Esophagus mucosa (tissue), 1 donor: ENCODE results near the gene FAF2. TPM values are rescaled to one million over a fixed set of nuclear protein-coding genes. Genes with fewer than 3 reads are reported as not detected.
"Not testable (repeated sequence)": the region's sequence is repeated elsewhere in the genome, so short reads cannot be mapped to it uniquely, and the experiment has no call there.

ENCODE experiments used
- ATAC-seq: fragments of 200-7000 bp; cut with Tn5 transposase; one replicate; pipeline ENCODE4 v1.9.1; 2020
- total RNA-seq: library from RNA; stranded (reverse); gene quantifications from one replicate; pipeline ENCODE4 v1.2.4, GENCODE V29; 2023
- donor health status: DM: yes; HTN: yes; CAD: no.

Gene FAF2
- total RNA-seq, 1 donor from 2014 or later, result 24.2 TPM

DNA sequence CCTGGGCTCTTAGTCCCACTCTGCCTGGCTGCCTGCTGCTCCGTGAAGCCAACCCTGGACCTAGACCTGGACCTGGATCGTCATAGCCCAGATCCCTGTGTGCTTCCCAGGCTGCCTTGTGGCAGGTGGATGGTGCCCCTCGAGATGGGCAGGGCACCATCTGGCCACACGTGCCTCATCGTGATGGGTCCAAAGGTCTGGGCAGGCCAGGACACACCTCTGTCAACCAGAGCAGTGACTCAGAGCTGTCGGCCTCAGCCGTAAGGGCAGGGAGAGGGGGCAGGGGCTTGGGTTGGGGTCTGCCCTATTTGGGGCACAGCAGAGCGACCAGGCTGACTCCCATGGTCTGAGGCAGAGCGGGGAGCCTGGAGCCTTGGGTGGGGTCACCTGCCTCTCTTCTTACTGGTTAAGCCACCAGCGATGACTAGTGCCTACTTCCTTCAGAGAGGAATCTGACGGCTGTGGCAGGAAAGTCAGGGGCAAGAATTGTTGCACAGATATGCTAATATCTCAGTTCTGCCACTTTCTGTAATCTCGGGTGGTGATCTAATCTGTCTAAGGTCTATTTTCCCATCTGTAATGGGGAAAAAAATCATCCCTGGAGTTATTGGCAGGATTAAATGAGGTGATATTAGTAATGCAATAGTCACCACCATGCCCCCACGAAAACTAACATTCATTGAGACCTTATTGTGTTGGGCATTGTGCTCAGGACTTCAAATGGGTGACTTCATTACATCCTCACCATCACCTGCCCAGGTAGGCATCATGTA, 97.7 kb downstream of the FAF2 start:
- ATAC-seq, result no peak

DNA sequence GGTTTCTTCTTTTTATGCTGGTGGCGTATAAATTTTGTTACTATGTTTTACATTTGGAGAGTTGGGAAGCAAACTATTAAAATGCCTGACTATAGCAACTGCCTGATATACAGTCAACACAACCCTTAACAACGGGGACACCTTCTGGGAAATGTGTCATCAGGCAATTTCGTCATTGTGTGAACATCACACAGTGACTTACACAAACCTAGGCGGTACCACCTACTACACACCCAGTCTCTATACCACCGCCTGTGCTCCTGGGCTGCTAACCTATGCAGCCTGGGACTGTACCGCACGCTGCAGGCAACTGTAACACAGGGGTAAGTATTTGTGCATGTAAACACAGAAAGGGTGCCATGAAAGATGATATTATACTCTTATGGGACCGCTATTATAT, 99.6 kb downstream of the FAF2 start:
- ATAC-seq, result peak; percentile 59

- ATAC-seq, result no peak
Measured at GRCh38 chr5:176548967-176549444, 100.8 kb downstream of the FAF2 start, which contains the start of gene CDHR2. Gene CDHR2 (plus strand): TSS chr5:176549342. CDS start chr5:176565353, 16,011 bp downstream.

DNA sequence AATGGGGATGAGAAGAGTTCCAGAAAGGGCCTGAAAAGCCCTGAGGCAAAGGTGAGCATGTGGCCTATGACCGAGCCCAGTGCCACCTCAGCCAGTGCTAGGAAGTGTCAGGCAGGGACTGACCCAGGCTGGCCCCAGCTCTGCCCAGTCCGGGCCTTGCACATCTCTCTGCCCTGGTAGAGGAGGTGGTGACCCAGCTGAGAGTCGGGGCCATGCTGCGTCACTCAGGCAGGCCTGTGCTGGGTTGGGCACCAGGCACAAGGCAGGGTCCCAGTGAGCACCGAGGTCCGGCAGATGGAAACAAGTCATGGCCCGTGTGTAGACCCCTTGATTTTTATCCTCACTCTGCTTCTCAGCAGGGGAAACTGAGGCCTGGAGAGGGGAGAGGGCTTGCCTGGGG, 101.7 kb downstream of the FAF2 start:
- no peak for ATAC-seq

- no peak for ATAC-seq
Measured at GRCh38 chr5:176550275-176550831, 102.2 kb downstream of the FAF2 start.

GRCh38 chr5:176550937-176551336, 102.8 kb downstream of the FAF2 start:
- not testable (repeated sequence) for ATAC-seq

DNA sequence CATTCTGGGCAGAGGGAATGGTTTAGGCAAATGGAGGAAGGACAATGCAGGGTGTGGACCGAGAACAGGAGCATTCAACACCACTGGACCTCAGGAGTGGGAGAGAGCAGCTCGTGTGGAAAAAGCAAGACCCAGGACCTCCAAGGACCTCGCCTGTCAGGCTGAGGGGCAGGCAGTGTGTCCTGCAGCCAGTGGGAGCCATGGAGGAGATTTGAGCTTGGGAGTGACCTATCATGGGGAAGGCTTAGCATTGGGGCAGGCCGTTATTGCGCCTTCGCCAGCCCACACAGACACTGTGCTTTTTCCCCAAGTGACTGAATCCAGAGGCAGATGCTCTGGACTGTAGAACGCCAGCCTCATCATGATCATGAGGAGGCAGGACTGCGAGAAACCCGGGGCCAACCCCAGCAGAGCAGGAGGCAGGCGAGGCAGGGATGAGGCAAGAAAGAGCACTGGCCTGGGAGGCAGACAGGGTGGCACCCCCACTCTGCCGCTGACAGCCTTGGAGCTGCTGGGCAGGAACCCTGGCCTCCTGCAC, 104.2 kb downstream of the FAF2 start:
- no peak for ATAC-seq

DNA sequence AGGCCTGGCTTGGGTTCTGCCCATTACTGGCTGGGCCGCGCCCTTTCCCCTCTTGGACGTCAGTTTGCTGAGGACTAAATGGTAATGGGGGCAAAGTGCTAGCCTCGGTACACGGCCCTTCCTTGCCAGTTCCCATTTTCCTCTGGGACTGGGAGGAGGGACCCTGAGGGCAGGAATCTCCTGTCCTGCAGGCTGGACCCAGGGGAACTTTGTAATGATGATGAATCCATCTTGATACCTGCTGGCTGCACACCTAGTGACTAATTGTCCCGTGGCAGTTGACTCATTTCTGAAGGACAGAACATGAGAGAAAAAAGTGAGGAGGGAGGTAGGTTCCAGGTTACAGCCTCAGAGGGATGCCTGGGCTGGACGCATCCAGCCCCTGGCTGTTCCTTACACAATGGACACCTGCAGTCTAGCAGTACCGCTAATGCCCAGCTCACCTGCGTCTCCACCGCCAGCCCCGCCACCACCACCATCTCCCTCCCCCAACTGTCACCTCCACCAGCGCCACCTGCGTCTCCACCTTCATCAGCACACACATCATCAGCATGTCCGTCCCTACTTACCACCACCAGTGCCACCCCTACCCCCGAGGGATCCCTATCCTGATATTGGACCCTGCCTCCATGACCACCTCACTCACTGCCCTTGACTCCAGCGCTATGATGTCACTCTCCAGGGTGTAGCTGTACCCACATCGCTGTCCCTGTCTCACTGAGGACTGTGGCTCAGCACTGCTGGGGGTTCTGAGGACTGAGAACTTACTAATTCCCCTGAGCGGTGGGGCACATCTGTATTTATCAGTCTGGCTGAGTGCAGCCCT, 105.3 kb downstream of the FAF2 start:
- peak; percentile 69 for ATAC-seq

DNA sequence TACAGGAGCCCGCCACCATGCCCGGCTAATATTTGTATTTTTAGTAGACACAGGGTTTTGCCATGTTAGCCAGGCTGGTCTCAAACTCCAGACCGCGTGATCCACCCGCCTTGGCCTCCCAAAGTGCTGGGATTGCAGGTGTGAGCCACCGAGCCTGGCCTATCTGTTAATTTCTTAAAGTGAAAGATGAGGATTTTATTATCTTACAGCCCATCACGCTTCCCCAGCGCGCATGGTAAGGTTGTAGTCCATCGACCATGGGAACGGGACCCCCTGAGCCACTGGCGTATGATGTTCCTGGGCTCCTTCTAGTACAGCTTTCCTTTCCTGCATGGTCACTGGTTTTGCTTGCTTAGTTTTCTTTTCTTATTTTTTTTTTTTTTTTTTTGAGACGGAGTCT, 109.7 kb downstream of the FAF2 start:
- no peak for ATAC-seq

Other genes with a start within 250 kb of the FAF2 start
- 5.5 TPM for gene SIMC1, start 210.0 kb upstream of the FAF2 start, total RNA-seq
- gene KIAA1191, start 86.6 kb upstream of the FAF2 start, total RNA-seq, result 58.8 TPM
- 4.2 TPM for gene ARL10, start 82.9 kb upstream of the FAF2 start, total RNA-seq
- gene NOP16, start 59.8 kb upstream of the FAF2 start, total RNA-seq, result 39.5 TPM
- gene HIGD2A, start 59.6 kb upstream of the FAF2 start, total RNA-seq, result 101 TPM
- 266 TPM for gene CLTB, start 31.8 kb upstream of the FAF2 start, total RNA-seq
- gene RNF44, start 89.0 kb downstream of the FAF2 start, total RNA-seq, result 22.0 TPM
- not detected for gene CDHR2, start 101.0 kb downstream of the FAF2 start, total RNA-seq
- gene GPRIN1, start 161.8 kb downstream of the FAF2 start, total RNA-seq, result 1.9 TPM
- gene SNCB, start 182.1 kb downstream of the FAF2 start, total RNA-seq, result not detected
- gene EIF4E1B, start 182.3 kb downstream of the FAF2 start, total RNA-seq, result not detected
- 24.0 TPM for gene TSPAN17, start 199.1 kb downstream of the FAF2 start, total RNA-seq